Measurements from ENCODE around the gene MAT1A. TPM values are rescaled to one million over a fixed set of nuclear protein-coding genes. Genes with fewer than 3 reads are reported as not detected.

The MAT1A gene
- polyA plus RNA-seq, 3 donors = not detected

GRCh38 chr10:80260295-80261243 lies 28.9 kb downstream of the MAT1A start:
- H3K27ac Mint-ChIP-seq = peak overlapping the region in 1 of 7 donors; percentile 28
- intact Hi-C loops (cut with micrococcal nuclease) = no loop called here

More at GRCh38 chr10:80260295-80261243, 28.9 kb downstream of the MAT1A start:
- Histone ChIP-seq H4K20me1 (ENCODE audit: insufficient read depth, low read length) (no peaks in the 10 kb centered on the region), H3K9me3 (replicated peaks in 1 of 2; ENCODE audit: control insufficient read depth in 1 of 2, insufficient read depth in 1 of 2, low read length in 2 of 2) (no peaks in the 10 kb centered on the region), H3K4me1 (ENCODE audit: control insufficient read depth in 1 of 2, insufficient read depth in 2 of 2, low read length in 2 of 2) (peaks cover 0 to 2% of the 10 kb centered on the region in 2 donors), H3K27me3 (ENCODE audit: control insufficient read depth in 2 of 2, insufficient read depth in 2 of 2, low read length in 2 of 2) (no peaks in the 10 kb centered on the region), H3K27ac (ENCODE audit: low read depth in 1 of 2, low read length in 2 of 2) (no peak overlapping the region), H3K4me3 (replicated peaks in 1 of 3; ENCODE audit: low read depth in 2 of 3, low read length in 3 of 3) (no peak overlapping the region), H2AFZ (ENCODE audit: insufficient read depth, low read depth, low read length, poor library complexity, severe bottlenecking) (no peak overlapping the region), H3K9ac (ENCODE audit: insufficient read depth, low read length, poor library complexity, severe bottlenecking) (no peak overlapping the region), H3K79me2 (ENCODE audit: insufficient read depth, low read length) (no peaks in the 10 kb centered on the region), H3K4me2 (replicated peaks; ENCODE audit: extremely low read depth, low read length, poor library complexity, severe bottlenecking) (no peak overlapping the region), H3K36me3 (replicated peaks in 1 of 2; ENCODE audit: control insufficient read depth in 1 of 2, insufficient read depth in 2 of 2, low read length in 2 of 2) (no peaks in the 10 kb centered on the region)
- 65% methylated on average over 13 of the region's 19 CpGs for WGBS (ENCODE audit: insufficient coverage)
- H3K36me3 Mint-ChIP-seq = no peaks in the 10 kb centered on the region
- H3K27me3 Mint-ChIP-seq (ENCODE audit: low read depth in 3 of 3) = peaks cover 3 to 6% (median 4%) of the 10 kb centered on the region in 3 donors
- peak; percentile 8 to 28 (median 25) for DNase-seq
- H3K9me3 Mint-ChIP-seq = peaks cover 0 to 6% (median 3%) of the 10 kb centered on the region in 7 donors
- peak; percentile 94 for TF ChIP-seq CTCF (IDR thresholded peaks at IDR 0.05)
- peaks cover 9% of the 10 kb centered on the region for H3K4me1 Mint-ChIP-seq
- H3K4me3 Mint-ChIP-seq = no peak overlapping the region

All from CD14-positive monocyte (primary cell).